Activated naive CD8-positive, alpha-beta T cell treated with anti-CD3 and anti-CD28 coated beads for 36 hours (primary cell): Measurements from ENCODE around the gene RASSF4. TPM values are rescaled to one million over a fixed set of nuclear protein-coding genes. Genes with fewer than 3 reads are reported as not detected.

ENCODE experiments used
- DNase-seq: peaks from one replicate; pipeline ENCODE4 v3.0.0; 2021
- H3K27ac Mint-ChIP-seq: one replicate; pipeline ENCODE4 v1.8.0; 2022; ENCODE audit warnings: mild to moderate bottlenecking, moderate library complexity, mixed read lengths
- H3K27me3 Mint-ChIP-seq: one replicate; pipeline ENCODE4 v1.8.0; 2022; ENCODE audit warnings: mild to moderate bottlenecking, mixed read lengths
- H3K36me3 Mint-ChIP-seq: one replicate; pipeline ENCODE4 v1.8.0; 2021; ENCODE audit warnings: mild to moderate bottlenecking, mixed read lengths
- H3K4me1 Mint-ChIP-seq: one replicate; pipeline ENCODE4 v1.8.0; 2021; ENCODE audit warnings: mixed read lengths
- H3K4me3 Mint-ChIP-seq: one replicate; pipeline ENCODE4 v1.8.0; 2022; ENCODE audit warnings: mild to moderate bottlenecking, moderate library complexity, mixed read lengths
- H3K9me3 Mint-ChIP-seq: one replicate; pipeline ENCODE4 v1.8.0; 2022; ENCODE audit warnings: mixed read lengths
- total RNA-seq, 2 experiments: library from RNA; stranded (reverse); gene quantifications; one replicate each; pipeline ENCODE4 v1.2.3, GENCODE V29; 2021

The RASSF4 gene, protein sequence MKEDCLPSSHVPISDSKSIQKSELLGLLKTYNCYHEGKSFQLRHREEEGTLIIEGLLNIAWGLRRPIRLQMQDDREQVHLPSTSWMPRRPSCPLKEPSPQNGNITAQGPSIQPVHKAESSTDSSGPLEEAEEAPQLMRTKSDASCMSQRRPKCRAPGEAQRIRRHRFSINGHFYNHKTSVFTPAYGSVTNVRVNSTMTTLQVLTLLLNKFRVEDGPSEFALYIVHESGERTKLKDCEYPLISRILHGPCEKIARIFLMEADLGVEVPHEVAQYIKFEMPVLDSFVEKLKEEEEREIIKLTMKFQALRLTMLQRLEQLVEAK
- total RNA-seq: 1 to 10 TPM; 5.6 to 6.2 TPM

DNA sequence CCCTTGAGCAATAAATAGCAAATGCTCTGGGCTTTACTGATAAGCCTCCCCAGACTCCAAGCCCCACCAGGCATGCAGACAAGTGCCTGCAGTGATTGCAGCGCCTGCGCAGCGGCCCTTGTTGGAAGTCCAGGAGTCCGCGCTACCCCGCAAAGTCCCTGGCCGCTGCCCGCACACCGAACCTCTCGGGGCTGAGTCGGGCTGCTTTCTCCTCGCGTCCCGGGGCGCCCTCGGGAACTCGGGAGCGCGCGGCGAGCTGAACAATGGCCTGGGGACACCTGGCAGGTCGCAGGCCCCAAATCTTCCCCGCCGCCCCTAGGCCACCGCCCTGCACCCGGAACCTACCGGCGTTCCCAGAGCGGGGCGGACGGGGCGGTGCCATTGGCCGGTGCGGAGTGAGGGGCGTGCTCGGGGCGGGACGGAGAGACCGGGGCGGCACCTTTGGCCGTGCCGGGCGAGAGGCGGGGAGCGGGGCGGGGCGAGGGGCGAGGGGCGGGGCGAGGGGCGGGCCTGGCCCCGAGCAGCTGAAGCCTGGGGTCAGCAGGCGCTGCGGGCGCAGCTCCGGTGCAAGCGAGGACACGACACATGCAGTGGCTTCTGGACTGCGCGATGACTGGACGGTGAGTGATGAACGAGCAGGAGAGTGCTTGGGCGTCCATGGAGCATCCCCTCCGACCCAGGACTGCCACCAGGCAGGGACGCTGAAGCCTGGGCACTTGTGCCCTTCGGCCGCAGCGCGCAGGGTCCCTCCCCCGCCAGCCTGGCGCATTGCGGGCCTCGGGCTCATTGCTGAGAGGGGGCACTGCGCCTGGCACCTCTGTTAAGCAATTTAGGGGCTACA lies at the start of gene RASSF4:
Gene RASSF4 (plus strand): TSS at position 556 of the 841 bp plus-strand sequence. CDS start 10,401 bp downstream, outside the sequence.
- peak within 1 kb of the TSS; percentile 81 for H3K4me3 Mint-ChIP-seq
- H3K9me3 Mint-ChIP-seq: peaks cover 3% of the 10 kb centered on the region
- H3K4me1 Mint-ChIP-seq: peaks cover 12% of the 10 kb centered on the region
- peak within 1 kb of the TSS; percentile 60 for H3K27ac Mint-ChIP-seq
- peak; percentile 95 for DNase-seq
- peaks cover 12% of the 10 kb centered on the region for H3K36me3 Mint-ChIP-seq
- H3K27me3 Mint-ChIP-seq: no peaks in the 10 kb centered on the region

DNA sequence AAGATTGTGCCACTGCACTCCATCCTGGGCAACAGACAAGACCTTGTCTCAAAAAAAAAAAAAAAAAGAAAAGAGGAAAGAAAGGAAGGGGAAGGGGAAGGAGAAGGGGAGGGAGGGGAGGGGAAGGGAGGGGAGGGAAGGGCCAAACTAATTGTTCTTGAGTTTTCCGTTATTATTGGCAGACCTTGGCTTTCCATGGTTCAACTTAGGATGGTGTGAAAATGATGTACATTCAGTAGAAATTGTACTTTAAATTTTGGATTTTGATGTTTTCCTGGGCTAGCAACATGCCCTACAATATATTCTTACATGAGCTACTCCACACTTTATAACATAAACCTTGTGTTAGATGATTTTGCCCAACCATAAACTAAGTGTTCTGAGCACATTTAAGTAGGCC lies 49.7 kb upstream of the RASSF4 start:
- no peaks in the 10 kb centered on the region for H3K27me3 Mint-ChIP-seq
- no peaks in the 10 kb centered on the region for H3K9me3 Mint-ChIP-seq
- no peak for DNase-seq
- H3K4me1 Mint-ChIP-seq: peaks cover 14% of the 10 kb centered on the region
- no peak overlapping the region for H3K27ac Mint-ChIP-seq
- no peak overlapping the region for H3K4me3 Mint-ChIP-seq
- H3K36me3 Mint-ChIP-seq: no peaks in the 10 kb centered on the region

GRCh38 chr10:44910602-44911001 lies 49.0 kb upstream of the RASSF4 start:
- Mint-ChIP-seq H3K9me3 (no peaks in the 10 kb centered on the region), H3K27me3 (no peaks in the 10 kb centered on the region), H3K36me3 (no peaks in the 10 kb centered on the region), H3K4me1 (peaks cover 14% of the 10 kb centered on the region), H3K27ac (no peak overlapping the region), H3K4me3 (no peak overlapping the region)
- no peak for DNase-seq

DNA sequence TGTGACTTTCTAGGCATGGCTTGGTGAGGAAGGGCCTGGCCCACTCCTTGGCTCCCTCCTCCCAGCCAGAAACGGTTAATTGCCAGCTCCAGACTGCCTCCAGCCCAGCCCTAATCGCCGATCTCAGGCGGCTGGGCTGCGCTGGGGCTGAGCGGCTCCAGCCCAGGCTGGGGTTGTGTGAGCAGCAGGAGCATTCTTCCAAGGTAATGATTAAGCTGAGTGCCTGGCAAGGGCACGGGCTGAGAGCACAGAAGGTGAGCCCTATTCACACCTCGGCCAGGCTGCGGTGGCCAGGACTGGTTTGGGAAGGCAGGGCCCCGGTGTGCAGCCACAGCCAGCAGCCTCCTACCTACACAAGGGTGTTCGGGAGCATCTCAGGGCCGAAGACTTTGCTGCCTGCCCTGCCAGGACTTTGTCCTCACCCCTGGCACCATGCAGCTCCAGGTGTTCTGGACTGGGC lies 48.5 kb upstream of the RASSF4 start, which contains the start of gene TMEM72:
Gene TMEM72 (plus strand): TSS at position 257 of the 460 bp plus-strand sequence. CDS start 176 bp downstream, at position 433.
- DNase-seq: no peak
- H3K27ac Mint-ChIP-seq: no peak within 1 kb of the TSS
- H3K27me3 Mint-ChIP-seq: no peaks in the 10 kb centered on the region
- no peaks in the 10 kb centered on the region for H3K36me3 Mint-ChIP-seq
- no peaks in the 10 kb centered on the region for H3K9me3 Mint-ChIP-seq
- no peak within 1 kb of the TSS for H3K4me3 Mint-ChIP-seq
- H3K4me1 Mint-ChIP-seq: peaks cover 14% of the 10 kb centered on the region

DNA sequence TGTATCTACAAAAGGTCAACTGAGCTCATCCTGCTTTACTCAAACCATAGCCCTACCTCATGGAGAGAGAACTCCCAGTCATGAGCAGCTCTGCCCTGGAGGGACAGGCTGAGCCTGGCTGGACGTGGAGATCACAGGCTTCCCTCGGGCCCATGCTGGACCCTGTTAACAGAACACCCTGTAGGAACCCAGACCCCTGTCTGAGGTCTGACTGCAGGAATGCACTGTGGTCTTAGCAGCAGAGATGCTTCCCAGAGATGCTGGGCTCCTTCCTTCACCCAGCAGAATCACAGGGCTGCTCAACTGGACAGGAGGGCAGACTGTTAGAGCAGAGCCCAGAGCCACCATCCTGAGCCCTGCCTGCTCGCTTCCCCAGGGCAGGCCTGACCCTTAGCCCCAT lies 47.7 kb upstream of the RASSF4 start:
- no peaks in the 10 kb centered on the region for H3K27me3 Mint-ChIP-seq
- no peak overlapping the region for H3K27ac Mint-ChIP-seq
- no peak overlapping the region for H3K4me3 Mint-ChIP-seq
- no peaks in the 10 kb centered on the region for H3K36me3 Mint-ChIP-seq
- peaks cover 14% of the 10 kb centered on the region for H3K4me1 Mint-ChIP-seq
- H3K9me3 Mint-ChIP-seq: no peaks in the 10 kb centered on the region
- DNase-seq: no peak

DNA sequence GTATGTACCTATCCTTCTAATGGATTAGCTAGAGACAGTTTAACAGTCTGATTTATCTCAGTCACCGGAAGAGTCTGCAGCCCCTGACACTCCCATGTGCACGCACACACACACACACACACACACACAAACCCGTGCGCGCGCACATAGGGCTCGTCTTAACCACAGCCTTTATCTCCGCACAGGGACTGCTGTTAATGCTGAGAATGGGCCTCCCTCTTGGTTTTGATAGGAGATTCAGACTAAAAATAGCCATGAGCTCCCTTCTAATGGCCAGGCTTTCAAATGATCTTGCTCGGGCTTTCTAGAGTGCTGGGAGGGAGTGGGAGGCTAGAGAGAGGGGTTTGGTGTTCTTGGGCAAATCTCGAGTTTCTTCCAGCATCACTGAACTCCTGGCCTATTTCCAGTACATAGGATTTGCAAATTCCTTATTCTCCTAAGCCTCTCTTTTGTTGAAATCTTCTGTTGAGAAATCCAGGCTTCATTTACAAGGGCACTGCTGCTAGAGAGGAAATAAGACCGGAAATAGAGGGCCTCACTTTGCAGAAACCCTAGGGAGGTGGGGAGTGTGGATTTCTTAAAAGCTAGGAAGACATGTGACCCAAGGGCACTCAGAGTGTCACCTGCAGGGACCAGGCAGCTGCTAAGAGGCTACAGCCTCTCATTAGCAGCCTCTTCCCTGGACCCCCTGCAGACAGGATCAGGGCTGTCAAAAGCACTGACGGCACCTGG lies 46.1 kb upstream of the RASSF4 start:
- peak overlapping the region; percentile 43 for H3K4me3 Mint-ChIP-seq
- DNase-seq: no peak
- peak overlapping the region; percentile 76 for H3K27ac Mint-ChIP-seq
- H3K36me3 Mint-ChIP-seq: no peaks in the 10 kb centered on the region
- no peaks in the 10 kb centered on the region for H3K27me3 Mint-ChIP-seq
- no peaks in the 10 kb centered on the region for H3K9me3 Mint-ChIP-seq
- H3K4me1 Mint-ChIP-seq: peaks cover 14% of the 10 kb centered on the region

DNA sequence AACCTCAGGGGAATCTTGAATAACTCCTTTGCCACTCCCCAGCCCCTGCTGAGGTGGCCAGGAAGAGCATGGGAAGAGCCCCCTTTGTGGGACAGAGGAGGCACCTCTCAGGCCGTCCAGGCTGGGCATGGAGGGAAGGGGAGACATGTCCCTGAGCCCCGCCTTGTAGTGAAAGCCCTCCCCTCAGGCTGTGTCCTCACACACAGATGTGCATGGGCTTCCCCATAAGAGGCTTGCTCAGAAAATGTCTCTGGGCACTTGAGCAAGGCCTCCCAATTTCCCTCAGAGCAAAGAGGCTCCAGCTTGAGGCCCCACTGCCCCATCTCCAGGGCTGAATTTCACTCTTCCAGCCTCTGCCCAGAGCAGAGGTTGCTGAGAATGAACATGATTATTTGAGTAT lies 44.7 kb upstream of the RASSF4 start:
- Mint-ChIP-seq H3K9me3 (no peaks in the 10 kb centered on the region), H3K27me3 (no peaks in the 10 kb centered on the region)

GRCh38 chr10:44916429-44916828 lies 43.2 kb upstream of the RASSF4 start:
- no peak overlapping the region for H3K4me3 Mint-ChIP-seq
- no peaks in the 10 kb centered on the region for H3K9me3 Mint-ChIP-seq
- peaks cover 14% of the 10 kb centered on the region for H3K4me1 Mint-ChIP-seq
- no peak overlapping the region for H3K27ac Mint-ChIP-seq
- H3K27me3 Mint-ChIP-seq: no peaks in the 10 kb centered on the region
- DNase-seq: no peak
- H3K36me3 Mint-ChIP-seq: no peaks in the 10 kb centered on the region

More for the DNA sequence above, 44.7 kb upstream of the RASSF4 start:
- Mint-ChIP-seq H3K36me3 (no peaks in the 10 kb centered on the region), H3K4me1 (peaks cover 14% of the 10 kb centered on the region), H3K4me3 (no peak overlapping the region), H3K27ac (no peak overlapping the region)
- no peak for DNase-seq

DNA sequence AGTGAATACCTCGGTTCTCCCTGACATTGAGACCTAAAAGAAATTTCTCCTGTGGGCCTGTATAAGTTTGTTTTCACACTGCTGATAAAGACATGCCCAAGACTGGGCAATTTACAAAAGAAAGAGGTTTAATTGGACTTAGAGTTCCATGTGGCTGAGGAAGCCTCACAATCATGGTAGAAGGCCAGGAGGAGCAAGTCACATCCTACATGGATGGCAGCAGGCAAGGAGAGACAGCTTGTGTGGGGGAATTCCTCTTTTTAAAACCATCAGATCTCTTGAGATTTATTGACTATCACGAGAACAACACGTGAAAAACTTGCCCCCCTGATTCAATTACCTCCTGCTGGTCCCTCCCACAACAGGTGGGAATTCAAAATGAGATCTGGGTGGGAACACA lies 41.8 kb upstream of the RASSF4 start:
- DNase-seq: no peak
- no peaks in the 10 kb centered on the region for H3K9me3 Mint-ChIP-seq
- H3K27me3 Mint-ChIP-seq: no peaks in the 10 kb centered on the region
- H3K4me3 Mint-ChIP-seq: no peak overlapping the region
- H3K36me3 Mint-ChIP-seq: no peaks in the 10 kb centered on the region
- peaks cover 14% of the 10 kb centered on the region for H3K4me1 Mint-ChIP-seq
- H3K27ac Mint-ChIP-seq: no peak overlapping the region

GRCh38 chr10:44920252-44920651 lies 39.4 kb upstream of the RASSF4 start:
- no peak overlapping the region for H3K4me3 Mint-ChIP-seq
- no peaks in the 10 kb centered on the region for H3K4me1 Mint-ChIP-seq
- no peak for DNase-seq
- H3K36me3 Mint-ChIP-seq: no peaks in the 10 kb centered on the region
- H3K27ac Mint-ChIP-seq: no peak overlapping the region
- no peaks in the 10 kb centered on the region for H3K27me3 Mint-ChIP-seq
- no peaks in the 10 kb centered on the region for H3K9me3 Mint-ChIP-seq

GRCh38 chr10:44921061-44921460 lies 38.5 kb upstream of the RASSF4 start:
- H3K27me3 Mint-ChIP-seq: no peaks in the 10 kb centered on the region
- no peak overlapping the region for H3K4me3 Mint-ChIP-seq
- H3K36me3 Mint-ChIP-seq: no peaks in the 10 kb centered on the region
- no peaks in the 10 kb centered on the region for H3K9me3 Mint-ChIP-seq
- H3K27ac Mint-ChIP-seq: no peak overlapping the region
- DNase-seq: no peak
- no peaks in the 10 kb centered on the region for H3K4me1 Mint-ChIP-seq

DNA sequence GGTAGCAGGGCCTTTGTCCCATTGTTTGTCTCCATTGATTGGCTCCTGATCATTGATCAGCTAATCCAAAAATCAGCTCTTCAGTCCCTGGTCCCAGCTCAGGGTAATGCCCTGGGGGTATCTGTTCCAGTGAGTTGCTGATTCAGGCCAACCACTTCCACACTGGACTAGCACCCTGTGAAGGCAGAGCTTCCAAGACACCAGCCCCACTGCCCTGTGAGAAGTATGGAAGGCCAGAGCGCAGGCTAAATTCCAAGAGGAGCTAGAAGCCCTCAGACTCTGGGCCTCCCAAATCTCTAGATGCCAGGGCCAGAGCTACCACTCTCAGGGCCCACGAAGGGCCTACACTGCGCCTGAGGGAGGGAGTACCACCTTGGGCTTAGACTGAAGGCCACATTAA lies 38.1 kb upstream of the RASSF4 start:
- Mint-ChIP-seq H3K27ac (no peak overlapping the region), H3K4me1 (no peaks in the 10 kb centered on the region), H3K27me3 (no peaks in the 10 kb centered on the region), H3K36me3 (no peaks in the 10 kb centered on the region), H3K9me3 (no peaks in the 10 kb centered on the region), H3K4me3 (no peak overlapping the region)
- no peak for DNase-seq

DNA sequence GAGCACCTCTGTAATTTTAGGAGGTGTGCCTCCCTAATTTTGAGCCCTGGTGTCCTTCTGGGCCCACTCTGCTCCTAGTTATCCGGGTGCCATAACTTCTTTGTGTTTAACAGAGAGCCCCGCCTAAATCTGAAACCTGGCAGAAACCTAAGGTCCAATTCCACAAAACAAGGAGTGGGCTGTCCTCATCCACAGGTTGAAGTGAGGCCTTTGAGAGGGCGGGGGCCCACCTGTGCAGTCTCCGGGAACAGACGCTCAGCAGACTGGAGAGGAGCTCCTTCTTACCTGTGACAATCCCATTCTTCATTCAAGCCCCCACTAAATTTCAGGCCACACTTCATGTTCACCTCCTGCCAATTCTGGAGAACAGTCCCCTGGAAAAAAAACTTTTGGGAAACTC lies 37.6 kb upstream of the RASSF4 start:
- Mint-ChIP-seq H3K27ac (no peak overlapping the region), H3K4me1 (no peaks in the 10 kb centered on the region), H3K27me3 (no peaks in the 10 kb centered on the region), H3K9me3 (no peaks in the 10 kb centered on the region), H3K4me3 (no peak overlapping the region), H3K36me3 (no peaks in the 10 kb centered on the region)
- no peak for DNase-seq

DNA sequence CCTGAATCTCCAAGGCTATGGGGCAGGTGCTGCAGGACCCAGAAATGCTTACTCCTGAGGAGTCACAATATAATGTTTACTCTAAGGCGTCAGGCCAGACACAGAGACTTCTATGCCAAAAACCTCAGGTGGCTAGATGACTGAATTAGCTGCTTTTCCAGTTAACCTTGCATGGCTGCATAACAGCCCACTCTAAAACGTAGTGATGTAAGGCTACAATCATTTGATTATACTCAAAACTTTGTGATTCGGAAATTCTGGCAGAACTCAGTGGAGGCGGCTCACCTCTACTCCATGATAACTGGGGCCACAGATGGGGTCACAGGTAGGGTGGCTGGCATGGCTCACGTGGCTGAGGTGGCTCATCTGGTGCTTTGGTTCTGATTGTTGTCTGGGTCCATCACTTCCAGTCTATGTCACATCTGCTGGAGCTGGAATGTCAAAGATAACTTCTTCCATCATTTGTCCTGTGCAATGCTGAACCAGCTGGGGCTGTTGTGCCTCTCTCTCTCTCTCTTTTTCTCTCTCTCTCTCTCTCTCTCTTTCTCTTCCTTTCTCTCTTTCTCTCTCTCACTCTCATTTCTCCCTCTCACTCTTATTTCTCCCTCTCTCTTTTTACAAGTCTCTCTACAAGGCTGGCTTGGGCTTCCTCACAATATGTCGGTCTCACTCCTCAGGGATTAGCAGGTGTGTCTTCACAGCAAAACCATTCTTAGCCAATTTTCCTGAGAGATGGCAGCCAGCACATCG lies 36.6 kb upstream of the RASSF4 start:
- H3K27me3 Mint-ChIP-seq: no peaks in the 10 kb centered on the region
- H3K9me3 Mint-ChIP-seq: no peaks in the 10 kb centered on the region
- H3K36me3 Mint-ChIP-seq: no peaks in the 10 kb centered on the region
- no peak overlapping the region for H3K4me3 Mint-ChIP-seq
- DNase-seq: no peak
- H3K4me1 Mint-ChIP-seq: no peaks in the 10 kb centered on the region
- H3K27ac Mint-ChIP-seq: no peak overlapping the region
